ENCODE measurements around the gene USF2. TPM values are rescaled to one million over a fixed set of nuclear protein-coding genes. Genes with fewer than 3 reads are reported as not detected.
A peak's percentile ranks its signal among the peaks of the same experiment; 100 is the strongest.

Gene USF2
- total RNA-seq, 1 donor from 2014 or later = 133 TPM

DNA sequence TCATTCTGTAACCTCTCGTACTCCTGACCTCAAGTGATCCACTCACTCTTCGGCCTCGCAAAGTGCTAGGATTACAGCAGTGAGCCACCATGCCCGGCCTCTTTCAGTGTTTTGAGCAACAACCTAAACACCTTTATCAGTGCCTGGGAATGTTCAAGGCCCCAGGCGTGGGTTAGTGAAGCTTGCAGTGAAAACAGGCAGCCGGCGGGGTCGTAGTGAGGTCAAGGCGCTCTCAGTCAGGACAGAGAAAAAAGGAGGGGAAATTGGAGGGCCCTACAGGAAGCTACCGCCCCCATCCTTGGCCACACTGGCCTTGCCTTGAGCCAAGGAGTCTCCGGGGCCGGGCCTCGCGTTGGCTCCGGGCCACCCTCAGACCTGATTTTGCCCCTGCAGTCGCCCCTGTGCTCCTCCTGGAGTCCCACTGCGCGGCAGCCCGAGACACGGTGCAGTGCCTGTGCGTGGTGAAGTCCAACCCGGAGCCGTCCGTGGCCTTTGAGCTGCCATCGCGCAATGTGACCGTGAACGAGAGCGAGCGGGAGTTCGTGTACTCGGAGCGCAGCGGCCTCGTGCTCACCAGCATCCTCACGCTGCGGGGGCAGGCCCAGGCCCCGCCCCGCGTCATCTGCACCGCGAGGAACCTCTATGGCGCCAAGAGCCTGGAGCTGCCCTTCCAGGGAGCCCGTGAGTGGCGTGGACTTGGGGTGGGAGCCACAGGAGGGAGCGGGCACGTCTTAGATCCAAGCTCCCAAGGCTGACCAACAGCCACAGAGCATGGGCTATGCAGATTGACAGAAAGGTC is 40.9 kb downstream of the USF2 start:
- peak overlapping the region; percentile 46 for H3K4me3 Mint-ChIP-seq
- H3K4me1 Mint-ChIP-seq (ENCODE audit: unreplicated experiment) = peaks cover 25% of the 10 kb centered on the region
- H3K27ac Mint-ChIP-seq = peak overlapping the region; percentile 84
- no peaks in the 10 kb centered on the region for H3K9me3 Mint-ChIP-seq
- DNase-seq (ENCODE audit: extremely low spot score, unreplicated experiment) = no peak
- H3K36me3 Mint-ChIP-seq = no peaks in the 10 kb centered on the region
- no peaks in the 10 kb centered on the region for H3K27me3 Mint-ChIP-seq
- TF ChIP-seq, protein P1, sequence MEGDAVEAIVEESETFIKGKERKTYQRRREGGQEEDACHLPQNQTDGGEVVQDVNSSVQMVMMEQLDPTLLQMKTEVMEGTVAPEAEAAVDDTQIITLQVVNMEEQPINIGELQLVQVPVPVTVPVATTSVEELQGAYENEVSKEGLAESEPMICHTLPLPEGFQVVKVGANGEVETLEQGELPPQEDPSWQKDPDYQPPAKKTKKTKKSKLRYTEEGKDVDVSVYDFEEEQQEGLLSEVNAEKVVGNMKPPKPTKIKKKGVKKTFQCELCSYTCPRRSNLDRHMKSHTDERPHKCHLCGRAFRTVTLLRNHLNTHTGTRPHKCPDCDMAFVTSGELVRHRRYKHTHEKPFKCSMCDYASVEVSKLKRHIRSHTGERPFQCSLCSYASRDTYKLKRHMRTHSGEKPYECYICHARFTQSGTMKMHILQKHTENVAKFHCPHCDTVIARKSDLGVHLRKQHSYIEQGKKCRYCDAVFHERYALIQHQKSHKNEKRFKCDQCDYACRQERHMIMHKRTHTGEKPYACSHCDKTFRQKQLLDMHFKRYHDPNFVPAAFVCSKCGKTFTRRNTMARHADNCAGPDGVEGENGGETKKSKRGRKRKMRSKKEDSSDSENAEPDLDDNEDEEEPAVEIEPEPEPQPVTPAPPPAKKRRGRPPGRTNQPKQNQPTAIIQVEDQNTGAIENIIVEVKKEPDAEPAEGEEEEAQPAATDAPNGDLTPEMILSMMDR (conservative IDR thresholded peaks at IDR 0.05) = no peak

DNA sequence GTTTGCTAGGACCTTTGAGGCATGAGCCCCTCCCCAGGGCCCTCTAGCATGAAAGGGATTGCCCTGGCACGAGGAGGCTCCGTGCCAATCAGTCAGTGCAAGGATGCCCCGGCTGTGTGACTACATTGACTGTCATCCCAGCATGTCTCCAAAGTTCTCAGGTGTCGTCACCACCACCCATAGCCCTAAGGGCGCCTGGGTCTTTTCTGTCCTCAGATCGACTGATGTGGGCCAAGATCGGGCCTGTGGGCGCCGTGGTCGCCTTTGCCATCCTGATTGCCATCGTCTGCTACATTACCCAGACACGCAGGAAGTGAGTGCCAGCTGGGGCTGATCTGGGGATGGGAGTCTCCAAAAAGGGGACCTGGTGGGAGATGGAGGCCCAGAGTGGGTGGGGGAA is 41.6 kb downstream of the USF2 start:
- TF ChIP-seq, protein P1 (conservative IDR thresholded peaks at IDR 0.05) = no peak

DNA sequence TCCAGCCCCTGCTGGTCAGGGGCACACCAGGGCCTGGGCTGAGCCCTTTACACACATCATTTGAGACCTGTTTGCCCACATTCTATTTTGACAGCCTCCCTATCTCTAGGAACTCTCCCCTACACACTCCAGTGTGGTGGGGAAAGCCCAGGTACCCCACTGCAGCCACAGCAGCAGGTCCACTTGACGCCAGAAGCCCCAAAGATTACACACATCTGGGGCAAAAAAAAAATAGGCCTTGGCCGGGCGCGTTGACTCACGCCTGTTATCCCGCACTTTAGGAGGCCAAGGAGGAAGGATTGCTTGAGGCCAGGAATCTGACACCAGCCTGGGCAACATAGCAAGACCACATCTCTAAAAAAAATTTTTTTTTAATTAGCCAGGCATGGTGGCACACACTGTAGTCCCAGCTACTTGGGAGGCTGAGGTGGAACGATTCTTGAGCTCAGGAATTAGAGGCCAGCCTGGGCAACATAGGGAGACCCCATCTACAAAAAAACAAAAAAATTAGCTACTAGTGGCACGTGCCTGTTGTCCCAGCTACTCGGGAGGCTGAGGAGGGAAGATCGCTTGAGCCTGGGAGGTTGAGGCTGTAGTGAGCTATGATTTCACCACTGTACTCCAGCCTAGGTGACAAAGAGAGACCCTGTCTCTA is 42.2 kb downstream of the USF2 start:
- Mint-ChIP-seq H3K27me3 (no peaks in the 10 kb centered on the region), H3K27ac (peak overlapping the region; percentile 48), H3K9me3 (no peaks in the 10 kb centered on the region), H3K4me3 (no peak overlapping the region), H3K36me3 (no peaks in the 10 kb centered on the region), H3K4me1 (ENCODE audit: unreplicated experiment) (peaks cover 25% of the 10 kb centered on the region)
- TF ChIP-seq, protein P1 (conservative IDR thresholded peaks at IDR 0.05) = no peak
- DNase-seq (ENCODE audit: extremely low spot score, unreplicated experiment) = no peak

More for the DNA sequence above, 41.6 kb downstream of the USF2 start:
- Mint-ChIP-seq H3K27ac (peak overlapping the region; percentile 48), H3K9me3 (no peaks in the 10 kb centered on the region), H3K27me3 (no peaks in the 10 kb centered on the region), H3K4me3 (no peak overlapping the region), H3K4me1 (ENCODE audit: unreplicated experiment) (peaks cover 25% of the 10 kb centered on the region), H3K36me3 (no peaks in the 10 kb centered on the region)
- no peak for DNase-seq (ENCODE audit: extremely low spot score, unreplicated experiment)

DNA sequence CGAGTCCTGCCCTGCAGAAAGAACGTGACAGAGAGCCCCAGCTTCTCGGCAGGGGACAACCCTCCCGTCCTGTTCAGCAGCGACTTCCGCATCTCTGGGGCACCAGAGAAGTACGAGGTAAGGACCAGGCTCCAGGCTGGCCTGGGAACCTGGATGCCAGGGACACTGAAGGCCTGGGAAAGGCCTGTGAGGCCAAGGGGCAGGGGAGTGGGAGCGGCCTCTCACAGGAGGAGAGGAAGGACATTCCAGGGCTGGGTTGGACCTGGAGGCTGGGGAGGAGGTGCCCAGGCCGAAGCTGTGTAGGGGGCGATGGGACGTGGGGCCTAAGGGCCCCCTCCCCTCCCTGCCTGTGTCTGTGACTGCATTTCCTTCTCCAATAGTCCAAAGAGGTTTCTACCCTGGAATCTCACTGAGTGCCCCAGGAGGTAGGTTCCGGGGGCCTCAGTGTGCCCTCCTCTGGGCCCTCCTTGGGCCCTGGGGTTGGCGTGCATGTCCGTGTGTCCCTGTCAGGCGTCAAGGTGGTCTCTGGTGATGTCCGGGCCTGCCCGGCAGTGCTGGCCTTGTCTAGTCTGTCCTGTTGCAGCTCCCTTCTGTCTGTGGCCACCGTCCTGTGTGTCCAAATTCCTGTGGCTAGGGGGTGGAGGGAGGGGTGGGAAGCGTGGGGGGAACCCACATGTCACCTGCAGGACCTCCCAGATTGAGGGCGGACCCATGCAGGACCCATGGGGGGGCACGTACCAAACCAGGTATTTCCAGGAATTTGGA is 43.3 kb downstream of the USF2 start:
- H3K9me3 Mint-ChIP-seq = no peaks in the 10 kb centered on the region
- H3K27ac Mint-ChIP-seq = no peak overlapping the region
- no peak overlapping the region for H3K4me3 Mint-ChIP-seq
- H3K36me3 Mint-ChIP-seq = no peaks in the 10 kb centered on the region
- no peak for DNase-seq (ENCODE audit: extremely low spot score, unreplicated experiment)
- peaks cover 25% of the 10 kb centered on the region for H3K4me1 Mint-ChIP-seq (ENCODE audit: unreplicated experiment)
- TF ChIP-seq, protein P1 (conservative IDR thresholded peaks at IDR 0.05) = no peak
- H3K27me3 Mint-ChIP-seq = no peaks in the 10 kb centered on the region

DNA sequence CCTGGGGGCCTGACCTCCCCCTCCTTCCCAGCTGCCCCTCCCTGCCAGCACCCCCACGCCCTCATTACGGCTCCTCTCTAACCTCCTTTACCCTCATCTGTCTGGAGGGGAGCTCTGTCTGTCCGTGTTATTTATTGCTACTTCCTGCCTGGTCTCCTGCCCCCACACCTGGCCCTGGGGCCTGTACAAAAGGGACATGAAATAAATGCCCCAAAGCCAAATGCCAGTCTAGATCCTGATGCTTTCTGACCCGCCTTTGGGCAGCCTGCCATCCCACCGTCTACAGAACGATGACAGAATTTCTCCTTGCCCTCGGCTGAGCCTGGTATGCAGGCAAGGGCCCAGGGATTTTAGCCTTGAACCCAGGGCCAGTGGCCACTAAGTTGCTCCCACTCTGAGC is 44.8 kb downstream of the USF2 start:
- Mint-ChIP-seq H3K27me3 (no peaks in the 10 kb centered on the region), H3K4me1 (ENCODE audit: unreplicated experiment) (peaks cover 21% of the 10 kb centered on the region), H3K36me3 (no peaks in the 10 kb centered on the region), H3K9me3 (no peaks in the 10 kb centered on the region), H3K27ac (no peak overlapping the region), H3K4me3 (no peak overlapping the region)
- TF ChIP-seq, protein P1 (conservative IDR thresholded peaks at IDR 0.05) = no peak
- DNase-seq (ENCODE audit: extremely low spot score, unreplicated experiment) = no peak

Data from type B pancreatic cell (in vitro differentiated cells).